ENCODE results near the gene PIK3R5. TPM values are rescaled to one million over a fixed set of nuclear protein-coding genes. Genes with fewer than 3 reads are reported as not detected.

PIK3R5 gene
- total RNA-seq, 1 donor from 2014 or later, result not detected

DNA sequence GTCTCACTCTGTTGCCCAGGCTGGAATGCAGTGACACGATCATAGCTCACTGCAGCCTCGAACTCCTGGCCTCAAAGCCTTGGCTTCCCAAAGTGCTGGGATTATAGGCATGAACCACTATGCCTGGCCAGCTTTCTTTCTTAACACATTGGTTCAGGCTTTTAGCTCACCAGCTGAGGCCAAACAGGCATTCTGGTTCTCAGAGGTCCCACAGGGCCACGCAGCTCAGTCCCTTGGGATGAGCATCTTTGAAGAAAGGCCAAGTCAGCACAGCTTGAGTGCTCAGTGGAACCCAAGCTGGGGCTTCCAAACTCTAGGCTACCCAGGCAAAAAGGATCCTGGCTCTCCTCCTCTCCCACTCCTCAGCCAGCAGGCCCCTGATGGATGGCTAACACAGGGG lies 2.5 kb downstream of the PIK3R5 start:
- Mint-ChIP-seq H3K4me3 (ENCODE audit: unreplicated experiment) (no peak overlapping the region), H3K27ac (ENCODE audit: unreplicated experiment) (no peak overlapping the region), H3K27me3 (ENCODE audit: low read depth) (peaks cover 54% of the 10 kb centered on the region), H3K4me1 (ENCODE audit: low read depth) (no peaks in the 10 kb centered on the region), H3K9me3 (ENCODE audit: low read depth) (peaks cover 4% of the 10 kb centered on the region), H3K36me3 (ENCODE audit: low read depth) (peaks cover 5% of the 10 kb centered on the region)
- no peak for TF ChIP-seq CTCF (IDR thresholded peaks at IDR 0.05)
- no peak for DNase-seq (ENCODE audit: low spot score)

DNA sequence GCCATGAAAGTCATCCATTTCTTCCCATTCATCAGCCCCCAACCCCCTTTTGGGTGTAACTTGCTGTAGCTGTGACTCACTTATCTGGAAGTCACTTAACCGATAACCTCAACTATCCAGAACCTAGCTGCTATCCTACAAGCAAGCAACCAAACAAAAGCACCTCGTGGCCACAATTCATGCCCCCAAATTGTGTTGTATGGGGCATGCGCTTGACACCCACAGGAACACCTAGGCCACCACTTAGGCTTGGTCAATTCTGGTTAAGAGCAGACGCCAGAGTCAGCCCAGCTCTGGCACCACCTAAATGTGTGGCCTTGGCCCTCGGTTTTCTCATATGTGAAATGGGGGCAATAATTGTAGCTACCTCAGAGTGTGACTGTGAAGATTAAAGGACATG lies 3.7 kb downstream of the PIK3R5 start:
- Mint-ChIP-seq H3K27me3 (ENCODE audit: low read depth) (peaks cover 50% of the 10 kb centered on the region), H3K4me1 (ENCODE audit: low read depth) (no peaks in the 10 kb centered on the region), H3K4me3 (ENCODE audit: unreplicated experiment) (no peak overlapping the region), H3K9me3 (ENCODE audit: low read depth) (no peaks in the 10 kb centered on the region), H3K27ac (ENCODE audit: unreplicated experiment) (no peak overlapping the region), H3K36me3 (ENCODE audit: low read depth) (peaks cover 2% of the 10 kb centered on the region)
- DNase-seq (ENCODE audit: low spot score), result no peak
- no peak for TF ChIP-seq CTCF (IDR thresholded peaks at IDR 0.05)

DNA sequence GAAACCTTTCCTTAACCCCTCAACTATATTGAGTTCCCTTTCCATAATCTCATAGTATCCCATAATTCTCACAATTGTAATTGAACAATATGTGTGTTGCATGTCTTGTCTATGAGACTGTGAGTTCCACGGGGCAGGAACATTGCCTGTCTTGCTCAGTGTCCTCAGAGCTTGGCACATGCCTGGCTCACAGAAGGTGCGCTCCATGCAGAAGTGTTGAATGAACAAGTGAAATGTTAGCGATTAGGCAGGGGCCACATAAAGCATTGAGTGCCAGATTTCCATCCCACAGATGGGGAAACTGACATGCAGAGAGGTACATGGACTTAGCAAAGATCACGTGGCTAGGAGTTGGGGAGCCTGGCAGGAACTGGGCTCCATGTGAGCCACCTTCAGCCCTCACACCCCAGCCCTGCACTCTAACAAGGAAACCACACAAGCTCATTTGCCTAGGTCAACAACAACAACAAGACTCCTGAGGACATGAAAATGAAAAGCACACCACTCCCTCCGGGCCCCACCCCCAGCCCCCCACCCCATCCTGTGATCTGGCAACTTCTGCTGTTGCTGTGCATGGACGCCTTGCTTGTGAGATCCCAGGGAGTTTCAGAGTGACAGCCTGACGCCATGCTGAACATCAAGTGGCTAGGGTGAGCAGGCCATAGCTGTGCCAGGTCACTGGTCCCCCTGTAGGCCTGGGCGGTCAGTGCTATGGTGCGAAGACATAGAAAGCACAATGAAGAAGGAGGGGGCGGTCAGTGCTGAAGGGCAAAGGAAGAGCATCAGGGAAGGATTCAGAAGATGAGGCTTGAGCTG lies 5.0 kb downstream of the PIK3R5 start:
- no peaks in the 10 kb centered on the region for H3K9me3 Mint-ChIP-seq (ENCODE audit: low read depth)
- H3K4me3 Mint-ChIP-seq (ENCODE audit: unreplicated experiment), result no peak overlapping the region
- H3K27me3 Mint-ChIP-seq (ENCODE audit: low read depth), result peaks cover 49% of the 10 kb centered on the region
- H3K4me1 Mint-ChIP-seq (ENCODE audit: low read depth), result no peaks in the 10 kb centered on the region
- no peak for DNase-seq (ENCODE audit: low spot score)
- no peak overlapping the region for H3K27ac Mint-ChIP-seq (ENCODE audit: unreplicated experiment)
- peaks cover 3% of the 10 kb centered on the region for H3K36me3 Mint-ChIP-seq (ENCODE audit: low read depth)
- TF ChIP-seq CTCF (IDR thresholded peaks at IDR 0.05), result no peak

DNA sequence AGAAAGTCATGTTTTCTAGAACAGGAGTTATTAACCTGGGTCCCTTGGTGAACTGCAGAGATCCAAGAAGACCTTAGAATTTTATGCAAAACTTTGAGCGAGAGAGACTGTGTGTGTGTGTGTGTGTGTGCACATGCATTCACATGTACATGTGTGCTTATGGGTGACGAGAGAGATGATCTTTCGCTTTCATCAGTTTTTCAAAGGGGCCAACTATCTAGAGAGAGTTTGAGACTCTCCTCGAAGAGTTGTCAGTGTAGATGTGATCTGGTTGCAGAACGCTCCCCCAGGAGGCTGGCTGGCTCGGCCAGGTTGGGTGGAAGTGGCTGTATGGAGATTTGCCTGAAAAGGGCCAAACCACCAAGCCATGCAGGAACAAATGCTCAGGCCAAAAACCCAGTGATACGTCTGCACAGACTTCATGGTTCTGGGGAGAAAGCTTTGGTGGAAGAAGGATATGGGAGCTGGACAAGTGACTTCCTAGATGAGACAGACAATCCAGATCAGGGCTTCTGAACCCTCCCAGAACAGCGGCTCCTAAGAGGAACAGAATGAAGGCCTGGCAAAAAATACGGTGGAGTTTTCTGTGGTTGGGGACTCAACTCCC lies 6.1 kb downstream of the PIK3R5 start:
- peaks cover 5% of the 10 kb centered on the region for H3K36me3 Mint-ChIP-seq (ENCODE audit: low read depth)
- H3K4me3 Mint-ChIP-seq (ENCODE audit: unreplicated experiment), result no peak overlapping the region
- peaks cover 48% of the 10 kb centered on the region for H3K27me3 Mint-ChIP-seq (ENCODE audit: low read depth)
- H3K27ac Mint-ChIP-seq (ENCODE audit: unreplicated experiment), result no peak overlapping the region
- DNase-seq (ENCODE audit: low spot score), result no peak
- TF ChIP-seq CTCF (IDR thresholded peaks at IDR 0.05), result no peak
- H3K4me1 Mint-ChIP-seq (ENCODE audit: low read depth), result no peaks in the 10 kb centered on the region
- H3K9me3 Mint-ChIP-seq (ENCODE audit: low read depth), result no peaks in the 10 kb centered on the region

DNA sequence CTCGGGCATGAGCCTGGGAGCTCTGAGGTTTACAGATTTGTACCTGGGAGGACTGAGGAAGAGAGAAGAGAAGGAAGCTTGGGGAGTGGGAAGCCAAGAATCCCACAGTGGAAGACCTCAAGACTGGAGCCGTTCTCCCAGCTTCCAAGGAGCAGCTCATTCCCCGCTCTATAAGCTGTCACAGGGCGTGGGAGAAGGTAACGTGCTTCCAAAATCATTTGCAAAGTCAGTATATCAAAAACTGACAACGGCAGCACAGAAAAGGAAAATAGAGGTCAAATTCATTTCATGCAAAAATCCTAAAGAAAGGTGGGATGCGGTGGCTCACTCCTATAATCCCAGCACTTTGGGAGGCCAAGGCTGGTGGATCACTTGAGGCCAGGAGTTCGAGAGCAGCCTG lies 7.8 kb downstream of the PIK3R5 start:
- DNase-seq (ENCODE audit: low spot score), result no peak
- no peaks in the 10 kb centered on the region for H3K9me3 Mint-ChIP-seq (ENCODE audit: low read depth)
- H3K4me3 Mint-ChIP-seq (ENCODE audit: unreplicated experiment), result no peak overlapping the region
- H3K27me3 Mint-ChIP-seq (ENCODE audit: low read depth), result peaks cover 41% of the 10 kb centered on the region
- H3K27ac Mint-ChIP-seq (ENCODE audit: unreplicated experiment), result no peak overlapping the region
- H3K36me3 Mint-ChIP-seq (ENCODE audit: low read depth), result peaks cover 3% of the 10 kb centered on the region
- no peak for TF ChIP-seq CTCF (IDR thresholded peaks at IDR 0.05)
- no peaks in the 10 kb centered on the region for H3K4me1 Mint-ChIP-seq (ENCODE audit: low read depth)
